Measurements from ENCODE around the gene ZNF230. TPM values are rescaled to one million over a fixed set of nuclear protein-coding genes. Genes with fewer than 3 reads are reported as not detected.

Gene ZNF230
- total RNA-seq, 2 donors from 2014 or later, result 3.8 to 5.7 TPM

DNA sequence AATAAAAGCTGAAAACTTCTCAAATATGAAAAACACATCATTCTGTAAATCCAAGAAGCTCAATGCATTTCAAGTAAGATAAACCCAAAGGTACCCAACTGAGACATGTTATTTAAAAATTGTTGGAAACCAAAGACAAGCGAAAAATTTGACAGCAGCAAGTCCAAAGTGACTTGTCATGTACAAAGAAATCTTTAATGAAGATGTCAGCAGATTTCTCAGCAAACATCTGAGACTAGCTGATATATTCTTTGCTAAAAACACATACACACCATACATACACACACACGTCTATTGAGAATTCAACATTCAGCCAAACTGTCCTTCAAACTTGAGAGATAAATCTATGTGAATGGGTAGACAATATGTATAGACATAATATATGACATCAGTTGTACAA lies 16.7 kb downstream of the ZNF230 start:
- H3K27ac Mint-ChIP-seq, result no peak overlapping the region
- H3K27ac ChIP-seq (ENCODE audit: low read depth, low read length), result no peak overlapping the region
- TF ChIP-seq, protein P1, sequence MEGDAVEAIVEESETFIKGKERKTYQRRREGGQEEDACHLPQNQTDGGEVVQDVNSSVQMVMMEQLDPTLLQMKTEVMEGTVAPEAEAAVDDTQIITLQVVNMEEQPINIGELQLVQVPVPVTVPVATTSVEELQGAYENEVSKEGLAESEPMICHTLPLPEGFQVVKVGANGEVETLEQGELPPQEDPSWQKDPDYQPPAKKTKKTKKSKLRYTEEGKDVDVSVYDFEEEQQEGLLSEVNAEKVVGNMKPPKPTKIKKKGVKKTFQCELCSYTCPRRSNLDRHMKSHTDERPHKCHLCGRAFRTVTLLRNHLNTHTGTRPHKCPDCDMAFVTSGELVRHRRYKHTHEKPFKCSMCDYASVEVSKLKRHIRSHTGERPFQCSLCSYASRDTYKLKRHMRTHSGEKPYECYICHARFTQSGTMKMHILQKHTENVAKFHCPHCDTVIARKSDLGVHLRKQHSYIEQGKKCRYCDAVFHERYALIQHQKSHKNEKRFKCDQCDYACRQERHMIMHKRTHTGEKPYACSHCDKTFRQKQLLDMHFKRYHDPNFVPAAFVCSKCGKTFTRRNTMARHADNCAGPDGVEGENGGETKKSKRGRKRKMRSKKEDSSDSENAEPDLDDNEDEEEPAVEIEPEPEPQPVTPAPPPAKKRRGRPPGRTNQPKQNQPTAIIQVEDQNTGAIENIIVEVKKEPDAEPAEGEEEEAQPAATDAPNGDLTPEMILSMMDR (conservative IDR thresholded peaks at IDR 0.05), result no peak
- H3K9ac ChIP-seq (ENCODE audit: extremely low read depth, low read length, poor library complexity, severe bottlenecking), result no peak overlapping the region
- no peaks in the 10 kb centered on the region for H3K4me1 ChIP-seq (ENCODE audit: control insufficient read depth, insufficient read depth, low read length)
- H3K27me3 ChIP-seq (ENCODE audit: control insufficient read depth, insufficient read depth, low read length, poor library complexity, severe bottlenecking), result peaks cover 50% of the 10 kb centered on the region
- peaks cover 36% of the 10 kb centered on the region for H3K27me3 Mint-ChIP-seq (ENCODE audit: insufficient read depth)
- H3K4me1 Mint-ChIP-seq, result no peaks in the 10 kb centered on the region
- no peaks in the 10 kb centered on the region for H3K36me3 Mint-ChIP-seq (ENCODE audit: low read depth)
- H3K36me3 ChIP-seq (ENCODE audit: control insufficient read depth, insufficient read depth, low read length), result no peaks in the 10 kb centered on the region
- DNase-seq, result no peak
- H3K9me3 Mint-ChIP-seq, result peaks cover 24% of the 10 kb centered on the region
- no peak overlapping the region for H3K4me3 ChIP-seq (ENCODE audit: low read length)
- no peak overlapping the region for H3K4me3 Mint-ChIP-seq
- 42 to 56% methylated on average over 1 to 2 of the region's 2 CpGs for WGBS, 2 experiments (ENCODE audit: insufficient coverage in 1 of 2, insufficient read length in 1 of 2)
- no peaks in the 10 kb centered on the region for H3K9me3 ChIP-seq (ENCODE audit: control insufficient read depth, low read length)

DNA sequence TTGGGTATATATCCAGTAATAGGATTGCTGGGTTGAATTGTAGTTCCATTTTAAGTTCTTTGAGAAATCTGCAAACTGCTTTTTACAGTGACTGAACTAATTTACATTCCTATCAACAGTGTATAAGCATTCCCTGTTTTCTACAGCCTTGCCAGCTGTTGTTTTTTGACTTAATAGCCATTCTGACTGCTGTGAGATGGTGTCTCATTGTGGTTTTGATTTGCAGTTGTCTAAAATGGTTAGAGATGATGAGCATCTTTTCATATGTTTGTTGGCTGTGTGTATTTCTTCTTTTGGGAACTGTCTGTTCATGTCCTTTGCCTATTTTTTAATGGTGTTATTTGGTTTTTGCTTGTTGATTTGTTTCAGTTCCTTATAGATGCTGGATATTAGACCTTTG lies 18.5 kb downstream of the ZNF230 start:
- no peaks in the 10 kb centered on the region for H3K36me3 Mint-ChIP-seq (ENCODE audit: low read depth)

DNA sequence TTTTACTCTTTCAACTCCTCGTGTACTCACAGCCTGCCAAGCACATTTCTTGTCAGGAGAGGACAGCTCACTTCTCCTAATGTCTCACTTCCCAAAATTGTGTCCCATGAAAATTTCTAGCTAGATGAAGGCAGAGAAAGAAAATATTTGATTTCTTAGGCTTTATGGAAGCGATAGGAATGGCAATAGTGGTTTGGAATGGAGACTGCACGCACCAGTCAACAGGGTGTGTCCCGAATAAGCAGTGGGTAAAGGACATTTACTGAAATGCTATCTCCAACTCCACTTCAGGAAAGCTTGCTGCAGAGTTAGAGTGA lies 22.1 kb downstream of the ZNF230 start:
- H3K9me3 Mint-ChIP-seq, result peaks cover 9% of the 10 kb centered on the region
- H3K4me3 ChIP-seq (ENCODE audit: low read length), result peak overlapping the region; percentile 93
- H3K27me3 ChIP-seq (ENCODE audit: control insufficient read depth, insufficient read depth, low read length, poor library complexity, severe bottlenecking), result peaks cover 33% of the 10 kb centered on the region
- H3K4me1 Mint-ChIP-seq, result peaks cover 9% of the 10 kb centered on the region
- H3K9ac ChIP-seq (ENCODE audit: extremely low read depth, low read length, poor library complexity, severe bottlenecking), result peak overlapping the region; percentile 61
- peak overlapping the region; percentile 96 for H3K27ac Mint-ChIP-seq
- TF ChIP-seq, protein P1 (conservative IDR thresholded peaks at IDR 0.05), result no peak
- peak overlapping the region; percentile 74 for H3K27ac ChIP-seq (ENCODE audit: low read depth, low read length)
- peaks cover 33% of the 10 kb centered on the region for H3K27me3 Mint-ChIP-seq (ENCODE audit: insufficient read depth)
- WGBS, 2 experiments (ENCODE audit: insufficient coverage in 1 of 2, insufficient read length in 1 of 2), result 37 to 48% methylated on average over 3 to 4 of the region's 4 CpGs
- H3K36me3 Mint-ChIP-seq (ENCODE audit: low read depth), result peaks cover 33% of the 10 kb centered on the region
- no peaks in the 10 kb centered on the region for H3K4me1 ChIP-seq (ENCODE audit: control insufficient read depth, insufficient read depth, low read length)
- no peak for DNase-seq
- H3K4me3 Mint-ChIP-seq, result peak overlapping the region; percentile 97
- peaks cover 30% of the 10 kb centered on the region for H3K36me3 ChIP-seq (ENCODE audit: control insufficient read depth, insufficient read depth, low read length)
- peaks cover 5% of the 10 kb centered on the region for H3K9me3 ChIP-seq (ENCODE audit: control insufficient read depth, low read length)

More for the DNA sequence above, 18.5 kb downstream of the ZNF230 start:
- Histone ChIP-seq H3K4me3 (ENCODE audit: low read length) (no peak overlapping the region), H3K27ac (ENCODE audit: low read depth, low read length) (no peak overlapping the region), H3K4me1 (ENCODE audit: control insufficient read depth, insufficient read depth, low read length) (no peaks in the 10 kb centered on the region), H3K36me3 (ENCODE audit: control insufficient read depth, insufficient read depth, low read length) (no peaks in the 10 kb centered on the region), H3K9ac (ENCODE audit: extremely low read depth, low read length, poor library complexity, severe bottlenecking) (no peak overlapping the region), H3K9me3 (ENCODE audit: control insufficient read depth, low read length) (no peaks in the 10 kb centered on the region), H3K27me3 (ENCODE audit: control insufficient read depth, insufficient read depth, low read length, poor library complexity, severe bottlenecking) (peaks cover 50% of the 10 kb centered on the region)
- H3K9me3 Mint-ChIP-seq, result peaks cover 7% of the 10 kb centered on the region
- peaks cover 9% of the 10 kb centered on the region for H3K4me1 Mint-ChIP-seq
- TF ChIP-seq, protein P1 (conservative IDR thresholded peaks at IDR 0.05), result no peak
- no peak for DNase-seq
- no peak overlapping the region for H3K27ac Mint-ChIP-seq
- H3K27me3 Mint-ChIP-seq (ENCODE audit: insufficient read depth), result peaks cover 36% of the 10 kb centered on the region
- no peak overlapping the region for H3K4me3 Mint-ChIP-seq
